HG03060 (cell line): ENCODE results near the gene GLUD1.
"Not testable (repeated sequence)": the region's sequence is repeated elsewhere in the genome, so short reads cannot be mapped to it uniquely, and the experiment has no call there.

Source experiments
- ATAC-seq: cut with Tn5 transposase; IDR thresholded peaks from one replicate; pipeline ENCODE4 v1.9.1; 2021; ENCODE audit warnings: low read depth, moderate number of reproducible peaks; ENCODE audit not compliant: unreplicated experiment

GLUD1 gene

GRCh38 chr10:87053577-87054181 is 41.0 kb downstream of the GLUD1 start:
- no peak for ATAC-seq

- no peak for ATAC-seq
These were observed 41.5 kb downstream of the GLUD1 start for GRCh38 chr10:87053111-87053510.

GRCh38 chr10:87045434-87045938 is 49.2 kb downstream of the GLUD1 start:
- ATAC-seq = no peak

GRCh38 chr10:87043579-87043978 is 51.1 kb downstream of the GLUD1 start:
- ATAC-seq = not testable (repeated sequence)

- no peak for ATAC-seq
These were observed 55.9 kb downstream of the GLUD1 start for GRCh38 chr10:87038786-87039185.

GRCh38 chr10:87038286-87038717 is 56.3 kb downstream of the GLUD1 start:
- no peak for ATAC-seq

GRCh38 chr10:87036623-87037022 is 58.0 kb downstream of the GLUD1 start:
- no peak for ATAC-seq

DNA sequence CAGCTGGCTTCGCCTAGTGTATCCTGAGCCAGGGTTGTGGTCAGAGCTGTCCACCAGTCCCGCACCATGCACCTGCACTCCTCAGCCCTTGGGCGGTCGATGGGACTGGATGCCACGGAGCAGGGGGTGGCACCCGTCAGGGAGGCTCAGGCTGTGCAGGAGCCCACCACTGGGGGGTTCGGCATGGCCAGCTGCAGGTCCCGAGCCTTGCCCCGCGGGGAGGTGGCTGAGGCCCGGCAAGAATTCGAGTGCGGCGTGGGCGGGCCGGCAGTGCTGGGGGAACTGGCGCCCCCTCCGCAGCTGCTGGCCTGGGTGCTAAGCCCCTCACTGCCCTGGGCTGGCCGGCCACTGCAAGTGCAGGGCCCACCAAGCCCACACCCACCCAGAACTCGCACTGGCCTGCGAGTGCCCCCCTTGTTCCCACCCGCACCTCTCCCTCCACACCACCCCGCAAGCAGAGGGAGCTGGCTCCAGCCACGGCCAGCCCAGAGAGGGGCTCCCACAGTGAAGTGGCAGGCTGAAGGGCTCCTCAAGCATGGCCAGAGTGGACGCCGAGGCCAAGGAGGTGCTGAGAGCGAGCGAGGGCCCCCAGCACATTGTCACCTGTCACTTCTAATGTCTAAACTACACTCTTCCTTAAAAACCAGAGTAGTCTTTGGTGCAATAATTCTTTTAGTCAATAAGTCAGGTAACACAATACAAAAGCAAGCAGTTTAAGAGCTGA is 63.6 kb downstream of the GLUD1 start:
- no peak for ATAC-seq

- ATAC-seq = not testable (repeated sequence)
These were observed 64.2 kb downstream of the GLUD1 start for GRCh38 chr10:87030419-87030818.

GRCh38 chr10:87026747-87027508 is 67.7 kb downstream of the GLUD1 start:
- ATAC-seq = not testable (repeated sequence)

DNA sequence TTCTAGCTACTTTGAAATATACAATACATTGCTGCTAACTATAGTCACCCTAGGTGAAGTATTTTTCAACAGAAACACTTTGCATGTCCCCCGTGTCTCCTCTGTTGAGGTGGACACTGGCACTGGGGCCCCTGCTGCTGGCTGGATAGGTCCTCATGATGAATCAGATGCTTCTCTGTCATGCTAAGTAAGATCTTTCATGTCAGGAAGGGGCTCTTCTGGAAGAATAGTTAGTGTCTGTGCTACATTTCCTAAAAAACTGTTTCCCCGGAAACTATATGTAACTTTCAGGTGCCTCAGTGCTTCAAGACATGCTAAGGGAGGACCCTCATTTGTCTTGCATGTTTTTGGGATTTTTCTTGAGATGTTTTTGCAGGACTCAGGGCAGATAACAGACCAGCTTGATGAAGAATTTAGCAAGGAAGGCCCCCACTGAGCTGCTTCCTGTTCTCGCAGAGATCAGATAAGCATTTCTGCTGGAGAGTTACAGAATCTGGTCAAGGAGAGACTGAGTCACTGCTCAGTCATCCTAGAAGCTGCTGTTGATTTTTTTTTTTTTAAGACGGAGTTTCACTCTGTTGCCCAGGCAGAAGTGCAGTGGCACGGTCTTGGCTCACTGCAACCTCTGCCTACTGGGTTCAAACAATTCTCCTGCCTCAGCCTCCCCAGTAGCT is 69.2 kb downstream of the GLUD1 start:
- ATAC-seq = not testable (repeated sequence)

DNA sequence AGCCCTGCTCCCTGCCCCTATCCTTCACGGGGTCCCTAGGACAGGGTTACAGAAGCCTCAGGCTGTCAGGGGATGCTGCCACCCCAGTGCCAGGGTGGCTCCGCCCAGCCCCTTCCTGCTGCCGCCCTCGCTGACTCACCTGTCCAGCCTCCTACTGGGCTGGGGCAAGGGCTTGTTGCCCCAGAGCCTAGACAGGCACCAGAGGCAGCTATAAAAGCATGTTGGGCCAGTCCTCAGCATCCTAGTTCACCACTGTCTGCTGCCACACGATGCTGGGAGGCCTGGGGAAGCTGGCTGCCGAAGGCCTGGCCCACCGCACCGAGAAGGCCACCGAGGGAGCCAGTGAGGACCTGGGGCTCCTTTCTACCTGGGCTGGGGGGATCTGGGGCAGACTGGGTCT is 74.6 kb downstream of the GLUD1 start, which contains the start of gene FAM25A:
Gene FAM25A, plus strand, starts transcription at position 239 of the 400 bp plus-strand sequence. Its CDS starts 31 bp downstream, at position 270.
- not testable (repeated sequence) for ATAC-seq

GRCh38 chr10:87019504-87019903 is 75.1 kb downstream of the GLUD1 start:
- not testable (repeated sequence) for ATAC-seq

DNA sequence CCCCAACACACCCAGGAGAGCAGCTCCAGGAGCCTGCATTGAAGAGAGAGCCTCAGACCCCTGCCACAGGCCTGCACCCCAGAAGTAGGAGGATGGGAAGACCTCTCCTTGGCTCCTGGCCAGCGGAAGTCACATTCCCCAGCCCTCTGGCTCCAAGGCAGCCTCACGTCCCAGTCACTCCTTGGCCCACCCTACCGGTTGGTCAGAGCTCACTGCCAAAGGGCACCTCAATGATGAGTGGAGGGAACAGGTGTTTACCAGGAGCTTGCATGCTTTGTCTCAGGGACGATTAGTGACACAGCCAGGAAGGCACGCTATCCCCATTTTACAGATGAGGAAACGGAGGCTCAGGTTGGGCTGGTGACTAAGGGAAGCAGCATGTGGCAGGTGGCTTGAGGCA is 75.6 kb downstream of the GLUD1 start:
- not testable (repeated sequence) for ATAC-seq

DNA sequence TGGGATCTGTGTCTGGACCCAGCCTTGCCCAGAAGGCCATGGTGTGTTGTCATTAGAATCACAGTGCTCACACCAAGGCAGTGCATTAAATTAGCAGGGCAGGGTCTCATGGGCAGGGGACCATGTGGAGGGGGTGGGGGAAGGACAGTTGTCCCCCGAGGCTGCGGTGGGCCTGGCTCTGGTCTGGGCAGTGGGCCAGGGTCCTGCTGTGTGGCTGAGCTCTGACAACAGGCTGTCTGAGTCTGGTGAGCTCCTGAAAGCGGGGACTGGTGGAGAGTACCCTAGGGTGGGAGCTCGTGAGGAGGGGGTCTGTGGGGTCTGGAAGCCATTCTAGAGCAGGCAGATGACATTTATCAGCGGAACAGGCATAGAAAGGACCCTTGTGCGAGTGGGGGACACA is 76.5 kb downstream of the GLUD1 start:
- not testable (repeated sequence) for ATAC-seq

GRCh38 chr10:87014986-87015716 is 79.5 kb downstream of the GLUD1 start:
- not testable (repeated sequence) for ATAC-seq

- not testable (repeated sequence) for ATAC-seq
These were observed 81.1 kb downstream of the GLUD1 start for GRCh38 chr10:87013528-87013927.

DNA sequence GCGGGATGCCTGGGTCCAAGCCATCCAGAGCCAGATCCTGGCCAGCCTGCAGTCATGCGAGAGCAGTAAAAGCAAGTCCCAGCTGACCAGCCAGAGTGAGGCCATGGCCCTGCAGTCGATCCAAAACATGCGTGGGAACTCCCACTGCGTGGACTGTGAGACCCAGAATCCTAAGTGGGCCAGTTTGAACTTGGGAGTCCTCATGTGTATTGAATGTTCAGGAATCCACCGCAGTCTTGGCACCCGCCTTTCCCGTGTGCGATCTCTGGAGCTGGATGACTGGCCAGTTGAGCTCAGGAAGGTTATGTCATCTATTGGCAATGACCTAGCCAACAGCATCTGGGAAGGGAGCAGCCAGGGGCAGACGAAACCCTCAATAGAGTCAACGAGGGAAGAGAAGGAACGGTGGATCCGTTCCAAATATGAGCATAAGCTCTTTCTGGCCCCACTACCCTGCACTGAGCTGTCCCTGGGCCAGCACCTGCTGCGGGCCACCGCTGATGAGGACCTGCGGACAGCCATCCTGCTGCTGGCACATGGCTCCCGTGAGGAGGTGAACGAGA is 85.4 kb downstream of the GLUD1 start:
- not testable (repeated sequence) for ATAC-seq

DNA sequence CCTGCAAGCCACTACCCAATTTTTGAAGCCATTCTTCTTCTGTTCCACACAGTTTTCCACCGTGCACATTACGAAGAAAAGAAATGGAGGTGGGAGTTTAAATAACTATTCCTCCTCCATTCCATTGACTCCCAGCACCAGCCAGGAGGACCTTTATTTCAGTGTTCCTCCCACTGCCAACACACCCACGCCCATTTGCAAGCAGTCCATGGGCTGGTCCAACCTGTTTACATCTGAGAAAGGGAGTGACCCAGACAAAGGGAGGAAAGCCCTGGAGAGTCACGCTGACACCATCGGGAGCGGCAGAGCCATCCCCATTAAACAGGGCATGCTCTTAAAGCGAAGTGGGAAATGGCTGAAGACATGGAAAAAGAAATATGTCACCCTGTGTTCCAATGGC is 86.3 kb downstream of the GLUD1 start:
- not testable (repeated sequence) for ATAC-seq
